Tibial artery (tissue), 4 donors: ENCODE measurements around the gene MACROD2.

ENCODE experiments used
- DNase-seq, 2 donors: peaks; one replicate each; pipeline ENCODE4 v3.0.0-alpha.2; 2019
- H3K27ac ChIP-seq, 2 donors: fragments of 200-600 bp; sonication (generic) in 1 of 2; 1 replicate in 1 of 2; 2 replicates in 1 of 2; pipeline ENCODE4 v1.5.1; 2018 to 2019; ENCODE audit warnings: mild to moderate bottlenecking in 1 of 2
- H3K27me3 ChIP-seq, 2 donors: fragments of 200-600 bp; sonication (generic) in 1 of 2; one replicate each; pipeline versions ENCODE4 v1.5.1 to v1.6.0; 2016 to 2019
- H3K36me3 ChIP-seq, 3 donors: fragments of 200-600 bp; sonication (generic) in 2 of 3; one replicate each; pipeline ENCODE4 v1.5.1; 2016 to 2019; ENCODE audit warnings: mild to moderate bottlenecking in 2 of 3
- H3K4me1 ChIP-seq, 4 donors: fragments of 200-600 bp; sonication (generic) in 2 of 4; 1 replicate in 3 of 4; 2 replicates in 1 of 4; pipeline ENCODE4 v1.5.1; 2016 to 2019
- H3K4me3 ChIP-seq, 2 donors: fragments of 200-600 bp; sonication (generic) in 1 of 2; 1 replicate in 1 of 2; 2 replicates in 1 of 2; pipeline ENCODE4 v1.5.1; 2018 to 2019; ENCODE audit warnings: mild to moderate bottlenecking in 2 of 2
- H3K9me3 ChIP-seq, 3 donors: fragments of 200-600 bp; sonication (generic) in 1 of 3; one replicate each; pipeline ENCODE4 v1.5.1; 2016 to 2019
- CTCF ChIP-seq, 2 experiments: fragments of 200-600 bp in 1 of 2; fragments of 450-650 bp in 1 of 2; IDR thresholded peaks; one replicate each; pipeline ENCODE4 v1.5.1; 2017 to 2019; ENCODE audit warnings: antibody characterized with exemption in 2 of 2, mild to moderate bottlenecking in 1 of 2, moderate library complexity in 1 of 2
- intact Hi-C: fragments of 100-400 bp; cut with DNase I; formaldehyde crosslinking; loops from one replicate; pipeline ENCODE4 v1.15.0; 2023; ENCODE audit warnings: low total_unique reads

MACROD2 gene

GRCh38 chr20:14401479-14402138, 406.3 kb downstream of the MACROD2 start:
- Histone ChIP-seq H3K4me3 (no peak overlapping the region), H3K27ac (no peak overlapping the region), H3K4me1 (no peaks in the 10 kb centered on the region), H3K27me3 (no peaks in the 10 kb centered on the region), H3K9me3 (no peaks in the 10 kb centered on the region), H3K36me3 (no peaks in the 10 kb centered on the region)
- no peak for TF ChIP-seq CTCF (IDR thresholded peaks at IDR 0.05)
- DNase-seq: no peak
- intact Hi-C loops: no loop called here

DNA sequence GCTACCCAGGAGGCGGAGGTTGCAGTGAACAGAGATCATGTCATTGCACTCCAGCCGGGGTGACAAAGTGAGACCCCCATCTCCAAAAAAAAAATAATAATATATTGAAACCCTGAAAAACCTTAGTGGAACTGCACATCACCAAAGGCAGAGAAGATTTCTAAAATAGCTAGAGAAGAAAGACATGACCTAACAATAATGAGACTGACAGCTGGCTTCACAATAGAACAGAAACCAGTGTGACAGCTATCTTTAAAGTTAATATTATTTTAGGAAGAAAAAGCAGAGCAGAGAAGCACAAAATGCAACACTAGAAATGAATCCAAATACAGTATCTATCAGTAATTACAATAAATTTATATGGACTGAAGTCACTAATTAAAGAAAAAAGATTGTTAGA, 409.2 kb downstream of the MACROD2 start:
- Histone ChIP-seq H3K27ac (no peak overlapping the region), H3K9me3 (no peaks in the 10 kb centered on the region), H3K4me3 (no peak overlapping the region), H3K27me3 (no peaks in the 10 kb centered on the region), H3K36me3 (no peaks in the 10 kb centered on the region), H3K4me1 (no peaks in the 10 kb centered on the region)
- intact Hi-C loops: no loop called here
- DNase-seq: no peak
- TF ChIP-seq CTCF (IDR thresholded peaks at IDR 0.05): no peak

DNA sequence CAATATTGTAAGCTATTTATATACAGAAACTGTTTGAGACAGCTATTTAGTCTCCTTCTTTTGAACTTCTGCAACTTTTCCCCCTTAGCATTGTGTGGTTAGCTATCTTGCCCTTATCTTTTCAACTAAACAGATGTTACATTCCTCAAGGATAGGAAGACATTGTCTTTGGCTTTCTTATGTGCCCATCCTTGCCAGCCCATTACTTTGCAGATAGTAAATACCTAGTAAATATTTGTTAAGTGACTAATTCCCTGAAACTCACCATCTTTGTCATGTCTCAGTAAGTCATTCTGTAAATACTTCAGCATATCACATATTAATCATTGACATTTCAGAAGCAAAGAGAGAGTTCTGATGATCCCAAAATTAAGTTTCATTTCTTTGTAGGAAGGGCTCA, 411.2 kb downstream of the MACROD2 start:
- no peaks in the 10 kb centered on the region for H3K27me3 ChIP-seq
- no peaks in the 10 kb centered on the region for H3K4me1 ChIP-seq
- intact Hi-C loops: no loop called here
- no peak for DNase-seq
- no peak for TF ChIP-seq CTCF (IDR thresholded peaks at IDR 0.05)
- H3K4me3 ChIP-seq: no peak overlapping the region
- H3K9me3 ChIP-seq: no peaks in the 10 kb centered on the region
- no peak overlapping the region for H3K27ac ChIP-seq
- no peaks in the 10 kb centered on the region for H3K36me3 ChIP-seq

DNA sequence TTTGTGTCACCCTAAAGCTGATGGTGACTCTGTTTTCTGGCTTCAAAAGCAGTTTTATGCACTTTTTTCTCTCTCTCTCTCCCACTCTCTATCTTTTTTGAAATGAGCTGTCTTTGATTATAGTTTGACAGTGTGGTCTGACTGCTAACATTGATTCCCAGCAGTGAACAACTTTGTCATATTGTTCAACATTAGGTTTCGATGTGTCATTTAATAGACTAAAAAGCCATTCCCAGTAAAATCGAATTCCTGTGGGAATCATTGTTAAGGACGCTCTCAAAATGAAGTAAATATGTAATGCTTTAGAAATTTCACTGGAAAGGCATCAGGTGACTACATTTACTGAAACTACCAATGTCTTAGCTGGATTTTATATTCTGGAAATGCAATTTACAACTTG, 412.0 kb downstream of the MACROD2 start:
- intact Hi-C loops: no loop called here
- no peak overlapping the region for H3K4me3 ChIP-seq
- no peak for DNase-seq
- H3K27ac ChIP-seq: no peak overlapping the region
- no peaks in the 10 kb centered on the region for H3K27me3 ChIP-seq
- no peaks in the 10 kb centered on the region for H3K4me1 ChIP-seq
- H3K36me3 ChIP-seq: no peaks in the 10 kb centered on the region
- TF ChIP-seq CTCF (IDR thresholded peaks at IDR 0.05): no peak
- H3K9me3 ChIP-seq: no peaks in the 10 kb centered on the region

GRCh38 chr20:14410869-14411555, 415.7 kb downstream of the MACROD2 start:
- Histone ChIP-seq H3K9me3 (no peaks in the 10 kb centered on the region), H3K4me1 (no peaks in the 10 kb centered on the region), H3K27ac (no peak overlapping the region), H3K4me3 (no peak overlapping the region), H3K27me3 (no peaks in the 10 kb centered on the region), H3K36me3 (no peaks in the 10 kb centered on the region)
- no peak for TF ChIP-seq CTCF (IDR thresholded peaks at IDR 0.05)
- no peak for DNase-seq
- intact Hi-C loops: no loop called here
